Activated B cell treated with CpG ODN at 0.5 μM for 24 hours (primary cell): ENCODE data around the gene WDFY4. TPM values are rescaled to one million over a fixed set of nuclear protein-coding genes. Genes with fewer than 3 reads are reported as not detected.

Experiments
- ATAC-seq: fragments of 200-7000 bp; cut with Tn5 transposase; one replicate; pipeline ENCODE4 v1.10.0; 2021; ENCODE audit warnings: low read depth, mild to moderate bottlenecking, moderate library complexity
- CTCF ChIA-PET: fragments of 350-600 bp; sonication (Branson Sonifier 250); formaldehyde crosslinking; loops from one replicate; lab custom pipeline; 2021; ENCODE audit warnings: antibody characterized with exemption; lab: Charles Lee
- POLR2A ChIA-PET: fragments of 350-600 bp; sonication (Branson Sonifier 250); formaldehyde crosslinking; loops from one replicate; lab custom pipeline; 2021; ENCODE audit warnings: antibody characterized with exemption; lab: Charles Lee
- DNase-seq: peaks from one replicate; pipeline ENCODE4 v3.0.0; 2022
- H3K27ac Mint-ChIP-seq: one replicate; pipeline ENCODE4 v1.8.0; 2020; ENCODE audit warnings: mixed read lengths
- H3K27me3 Mint-ChIP-seq: one replicate; pipeline ENCODE4 v1.8.0; 2021; ENCODE audit warnings: mixed read lengths
- H3K36me3 Mint-ChIP-seq: one replicate; pipeline ENCODE4 v1.8.0; 2021; ENCODE audit warnings: low read depth, mixed read lengths
- H3K4me1 Mint-ChIP-seq: one replicate; pipeline ENCODE4 v1.8.0; 2021; ENCODE audit warnings: mixed read lengths
- H3K4me3 Mint-ChIP-seq: one replicate; pipeline ENCODE4 v1.8.0; 2020; ENCODE audit warnings: mild to moderate bottlenecking, mixed read lengths
- H3K9me3 Mint-ChIP-seq: one replicate; pipeline ENCODE4 v1.8.0; 2020; ENCODE audit warnings: mixed read lengths
- CTCF ChIP-seq: fragments of 200-600 bp; IDR thresholded peaks from one replicate; pipeline ENCODE4 v1.8.0; 2022; ENCODE audit warnings: antibody characterized with exemption, mild to moderate bottlenecking
- intact Hi-C: fragments of 100-400 bp; cut with micrococcal nuclease; formaldehyde crosslinking; loops from one replicate; pipeline ENCODE4 v1.15.1; 2024
- total RNA-seq: library from RNA; stranded (reverse); gene quantifications from 2 replicates; pipeline ENCODE4 v1.2.3, GENCODE V29; 2022

The WDFY4 gene
- total RNA-seq, 1 donor from 2014 or later: 488 TPM

- ChIA-PET POLR2A (no interaction called here), CTCF (interaction anchor here (4.4 kb wide), 1 partner anchor 69 kb away, joined by 21 read pairs; no protein-coding TSS in a partner anchor)
- H3K9me3 Mint-ChIP-seq: no peaks in the 10 kb centered on the region
- H3K27me3 Mint-ChIP-seq: no peaks in the 10 kb centered on the region
- ATAC-seq (no peak), DNase-seq (no peak)
- no peak for TF ChIP-seq CTCF
- H3K27ac Mint-ChIP-seq: no peak overlapping the region
- H3K4me1 Mint-ChIP-seq: peaks cover 3% of the 10 kb centered on the region
- intact Hi-C loops: no loop called here
- no peak overlapping the region for H3K4me3 Mint-ChIP-seq
- peaks cover 22% of the 10 kb centered on the region for H3K36me3 Mint-ChIP-seq
These were observed 43.2 kb downstream of the WDFY4 start for GRCh38 chr10:48727866-48728265.

- DNase-seq (no peak), ATAC-seq (no peak)
- intact Hi-C loops: no loop called here
- POLR2A ChIA-PET: no interaction called here
- Mint-ChIP-seq H3K36me3 (peaks cover 36% of the 10 kb centered on the region), H3K4me1 (no peaks in the 10 kb centered on the region), H3K4me3 (no peak overlapping the region), H3K9me3 (no peaks in the 10 kb centered on the region), H3K27ac (no peak overlapping the region), H3K27me3 (no peaks in the 10 kb centered on the region)
- no peak for TF ChIP-seq CTCF
- CTCF ChIA-PET: interaction anchor here (4.4 kb wide), 1 partner anchor 71 kb away, joined by 21 read pairs; no protein-coding TSS in a partner anchor
These were observed 44.5 kb downstream of the WDFY4 start for GRCh38 chr10:48729222-48729621.

- no peak for TF ChIP-seq CTCF
- H3K4me1 Mint-ChIP-seq: no peaks in the 10 kb centered on the region
- CTCF ChIA-PET: interaction anchor here (4.4 kb wide), 1 partner anchor 71 kb away, joined by 21 read pairs; no protein-coding TSS in a partner anchor
- H3K27me3 Mint-ChIP-seq: no peaks in the 10 kb centered on the region
- no peak overlapping the region for H3K4me3 Mint-ChIP-seq
- intact Hi-C loops: no loop called here
- H3K36me3 Mint-ChIP-seq: peaks cover 44% of the 10 kb centered on the region
- ATAC-seq: no peak
- H3K9me3 Mint-ChIP-seq: no peaks in the 10 kb centered on the region
- peak overlapping the region; percentile 43 for H3K27ac Mint-ChIP-seq
- DNase-seq: no peak
- POLR2A ChIA-PET: no interaction called here
These were observed 45.3 kb downstream of the WDFY4 start for GRCh38 chr10:48729941-48730457.

- Mint-ChIP-seq H3K4me3 (no peak overlapping the region), H3K27me3 (no peaks in the 10 kb centered on the region), H3K9me3 (no peaks in the 10 kb centered on the region), H3K4me1 (no peaks in the 10 kb centered on the region), H3K36me3 (peaks cover 55% of the 10 kb centered on the region), H3K27ac (no peak overlapping the region)
- intact Hi-C loops: no loop called here
- no peak for TF ChIP-seq CTCF
- no peak for DNase-seq
- POLR2A ChIA-PET: no interaction called here
- CTCF ChIA-PET: no interaction called here
- ATAC-seq: no peak
These were observed 46.5 kb downstream of the WDFY4 start for GRCh38 chr10:48731141-48731540.

GRCh38 chr10:48731654-48732053, 47.0 kb downstream of the WDFY4 start:
- DNase-seq (no peak), ATAC-seq (no peak)
- ChIA-PET CTCF (interaction anchor here (1.8 kb wide), 1 partner anchor 74 kb away, joined by 12 read pairs; no protein-coding TSS in a partner anchor), POLR2A (no interaction called here)
- Mint-ChIP-seq H3K4me3 (no peak overlapping the region), H3K4me1 (no peaks in the 10 kb centered on the region), H3K27me3 (no peaks in the 10 kb centered on the region), H3K36me3 (peaks cover 60% of the 10 kb centered on the region), H3K9me3 (no peaks in the 10 kb centered on the region), H3K27ac (no peak overlapping the region)
- intact Hi-C loops: no loop called here
- TF ChIP-seq CTCF: no peak
